ENCODE results near the gene PHKB. TPM values are rescaled to one million over a fixed set of nuclear protein-coding genes. Genes with fewer than 3 reads are reported as not detected.
"Not testable (repeated sequence)": the region's sequence is repeated elsewhere in the genome, so short reads cannot be mapped to it uniquely, and the experiment has no call there.

Gene PHKB
- total RNA-seq, 1 experiment from 2014 or later, result 83.4 TPM

DNA sequence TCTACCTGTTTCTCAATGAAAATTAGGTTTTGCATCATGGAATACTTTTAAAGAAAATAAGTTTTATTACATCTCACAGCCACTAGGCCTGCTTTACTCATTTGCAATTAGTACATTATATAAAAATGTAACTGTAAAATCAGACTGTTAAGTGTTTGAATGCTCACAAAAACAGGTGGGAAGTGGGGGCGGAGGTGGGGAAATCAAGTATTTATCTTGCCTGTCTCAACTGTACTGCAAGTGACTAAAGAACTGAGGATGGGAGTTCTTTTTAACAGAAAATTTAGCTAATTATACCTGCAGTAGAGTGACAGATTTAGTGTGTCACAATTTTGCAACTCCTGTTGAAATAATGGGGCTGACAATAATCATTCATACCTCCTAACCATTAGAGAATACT is 34.3 kb upstream of the PHKB start:
- H3K4me3 Mint-ChIP-seq (ENCODE audit: low read depth, unreplicated experiment), result no peak overlapping the region
- H3K36me3 Mint-ChIP-seq (ENCODE audit: insufficient read depth, unreplicated experiment), result peaks cover 8% of the 10 kb centered on the region
- H3K9me3 Mint-ChIP-seq (ENCODE audit: low read depth, unreplicated experiment), result no peaks in the 10 kb centered on the region
- H3K27me3 Mint-ChIP-seq (ENCODE audit: unreplicated experiment), result no peaks in the 10 kb centered on the region
- TF ChIP-seq, protein P1, sequence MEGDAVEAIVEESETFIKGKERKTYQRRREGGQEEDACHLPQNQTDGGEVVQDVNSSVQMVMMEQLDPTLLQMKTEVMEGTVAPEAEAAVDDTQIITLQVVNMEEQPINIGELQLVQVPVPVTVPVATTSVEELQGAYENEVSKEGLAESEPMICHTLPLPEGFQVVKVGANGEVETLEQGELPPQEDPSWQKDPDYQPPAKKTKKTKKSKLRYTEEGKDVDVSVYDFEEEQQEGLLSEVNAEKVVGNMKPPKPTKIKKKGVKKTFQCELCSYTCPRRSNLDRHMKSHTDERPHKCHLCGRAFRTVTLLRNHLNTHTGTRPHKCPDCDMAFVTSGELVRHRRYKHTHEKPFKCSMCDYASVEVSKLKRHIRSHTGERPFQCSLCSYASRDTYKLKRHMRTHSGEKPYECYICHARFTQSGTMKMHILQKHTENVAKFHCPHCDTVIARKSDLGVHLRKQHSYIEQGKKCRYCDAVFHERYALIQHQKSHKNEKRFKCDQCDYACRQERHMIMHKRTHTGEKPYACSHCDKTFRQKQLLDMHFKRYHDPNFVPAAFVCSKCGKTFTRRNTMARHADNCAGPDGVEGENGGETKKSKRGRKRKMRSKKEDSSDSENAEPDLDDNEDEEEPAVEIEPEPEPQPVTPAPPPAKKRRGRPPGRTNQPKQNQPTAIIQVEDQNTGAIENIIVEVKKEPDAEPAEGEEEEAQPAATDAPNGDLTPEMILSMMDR (IDR thresholded peaks at IDR 0.05; ENCODE audit: unreplicated experiment), result no peak
- H3K27ac Mint-ChIP-seq (ENCODE audit: unreplicated experiment), result no peak overlapping the region
- no TSS peak for BruUV-seq (replicated peaks)
- intact Hi-C loops (cut with micrococcal nuclease; ENCODE audit: unreplicated experiment), result no loop called here
- CTCF ChIA-PET, result no interaction called here
- no peaks in the 10 kb centered on the region for H3K4me1 Mint-ChIP-seq (ENCODE audit: low read depth, unreplicated experiment)
- no peak for DNase-seq

DNA sequence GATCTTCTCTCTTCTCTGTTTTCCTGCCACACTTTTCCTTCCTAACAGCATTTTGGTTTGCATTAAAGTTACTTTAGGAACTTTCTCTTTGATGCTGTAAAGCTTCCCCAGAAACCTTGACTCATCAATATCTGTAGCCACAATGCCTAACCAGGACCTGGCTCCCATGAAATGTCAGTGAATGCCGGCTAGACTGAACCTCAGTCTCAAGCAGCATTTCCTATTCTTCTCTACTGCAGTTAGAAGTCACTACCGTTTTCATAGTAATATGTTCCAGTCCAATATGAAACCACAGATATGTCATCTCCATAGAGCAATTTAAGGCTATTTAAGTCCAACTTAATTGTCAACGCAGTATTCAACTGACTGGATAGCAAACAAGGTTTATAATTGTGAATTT is 29.2 kb upstream of the PHKB start:
- CTCF ChIA-PET, result no interaction called here
- Mint-ChIP-seq H3K36me3 (ENCODE audit: insufficient read depth, unreplicated experiment) (peaks cover 8% of the 10 kb centered on the region), H3K27me3 (ENCODE audit: unreplicated experiment) (no peaks in the 10 kb centered on the region), H3K27ac (ENCODE audit: unreplicated experiment) (no peak overlapping the region), H3K4me1 (ENCODE audit: low read depth, unreplicated experiment) (no peaks in the 10 kb centered on the region), H3K4me3 (ENCODE audit: low read depth, unreplicated experiment) (no peak overlapping the region), H3K9me3 (ENCODE audit: low read depth, unreplicated experiment) (no peaks in the 10 kb centered on the region)
- BruUV-seq (replicated peaks), result no TSS peak
- TF ChIP-seq, protein P1 (IDR thresholded peaks at IDR 0.05; ENCODE audit: unreplicated experiment), result no peak
- no peak for DNase-seq
- intact Hi-C loops (cut with micrococcal nuclease; ENCODE audit: unreplicated experiment), result no loop called here

DNA sequence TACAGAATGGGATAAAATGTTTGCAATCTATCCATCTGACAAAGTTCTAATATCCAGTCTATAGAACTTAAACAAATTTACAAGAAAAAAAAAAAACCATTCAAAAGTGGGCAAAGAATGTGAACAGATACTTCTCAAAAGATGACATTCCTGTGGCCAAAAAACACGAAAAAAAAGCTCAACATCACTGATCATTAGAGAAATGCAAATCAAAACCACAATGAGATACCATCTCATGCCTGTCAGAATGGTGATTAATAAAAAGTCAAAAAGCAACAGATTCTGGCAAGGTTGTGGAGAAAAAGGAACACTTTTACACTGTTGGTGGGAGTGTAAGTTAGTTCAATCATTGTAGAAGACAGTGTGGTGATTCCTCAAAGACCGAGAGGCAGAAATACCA is 26.9 kb upstream of the PHKB start:
- H3K27ac Mint-ChIP-seq (ENCODE audit: unreplicated experiment); intact Hi-C loops (cut with micrococcal nuclease; ENCODE audit: unreplicated experiment); H3K36me3 Mint-ChIP-seq (ENCODE audit: insufficient read depth, unreplicated experiment); H3K4me3 Mint-ChIP-seq (ENCODE audit: low read depth, unreplicated experiment); DNase-seq; BruUV-seq (replicated peaks); H3K27me3 Mint-ChIP-seq (ENCODE audit: unreplicated experiment); H3K4me1 Mint-ChIP-seq (ENCODE audit: low read depth, unreplicated experiment); H3K9me3 Mint-ChIP-seq (ENCODE audit: low read depth, unreplicated experiment); CTCF ChIA-PET: not testable (repeated sequence)

DNA sequence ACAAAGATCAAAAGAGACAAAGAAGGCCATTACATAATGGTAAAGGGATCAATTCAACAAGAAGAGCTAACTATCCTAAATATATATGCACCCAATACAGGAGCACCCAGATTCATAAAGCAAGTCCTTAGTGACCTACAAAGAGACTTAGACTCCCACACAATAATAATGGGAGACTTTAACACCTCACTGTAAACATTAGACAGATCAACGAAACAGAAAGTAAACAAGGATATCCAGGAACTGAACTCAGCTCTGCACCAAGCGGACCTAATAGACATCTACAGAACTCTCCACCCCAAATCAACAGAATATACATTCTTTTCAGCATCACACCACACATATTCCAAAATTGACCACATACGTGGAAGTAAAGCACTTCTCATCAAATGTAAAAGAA is 21.1 kb upstream of the PHKB start:
- H3K9me3 Mint-ChIP-seq (ENCODE audit: low read depth, unreplicated experiment); H3K36me3 Mint-ChIP-seq (ENCODE audit: insufficient read depth, unreplicated experiment); H3K4me3 Mint-ChIP-seq (ENCODE audit: low read depth, unreplicated experiment); intact Hi-C loops (cut with micrococcal nuclease; ENCODE audit: unreplicated experiment); DNase-seq; H3K4me1 Mint-ChIP-seq (ENCODE audit: low read depth, unreplicated experiment); BruUV-seq (replicated peaks); H3K27me3 Mint-ChIP-seq (ENCODE audit: unreplicated experiment); CTCF ChIA-PET; H3K27ac Mint-ChIP-seq (ENCODE audit: unreplicated experiment): not testable (repeated sequence)

DNA sequence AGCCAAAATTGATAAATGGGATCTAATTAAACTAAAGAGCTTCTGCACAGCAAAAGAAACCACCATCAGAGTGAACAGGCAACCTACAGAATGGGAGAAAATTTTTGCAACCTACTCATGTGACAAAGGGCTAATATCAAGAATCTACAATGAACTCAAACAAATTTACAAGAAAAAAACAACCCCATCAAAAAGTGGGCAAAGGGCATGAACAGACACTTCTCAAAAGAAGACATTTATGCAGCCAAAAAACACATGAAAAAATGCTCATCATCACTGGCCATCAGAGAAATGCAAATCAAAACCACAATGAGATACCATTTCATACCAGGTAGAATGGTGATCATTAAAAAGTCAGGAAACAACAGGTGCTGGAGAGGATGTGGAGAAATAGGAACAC is 18.2 kb upstream of the PHKB start:
- intact Hi-C loops (cut with micrococcal nuclease; ENCODE audit: unreplicated experiment); H3K36me3 Mint-ChIP-seq (ENCODE audit: insufficient read depth, unreplicated experiment); H3K4me1 Mint-ChIP-seq (ENCODE audit: low read depth, unreplicated experiment): not testable (repeated sequence)

DNA sequence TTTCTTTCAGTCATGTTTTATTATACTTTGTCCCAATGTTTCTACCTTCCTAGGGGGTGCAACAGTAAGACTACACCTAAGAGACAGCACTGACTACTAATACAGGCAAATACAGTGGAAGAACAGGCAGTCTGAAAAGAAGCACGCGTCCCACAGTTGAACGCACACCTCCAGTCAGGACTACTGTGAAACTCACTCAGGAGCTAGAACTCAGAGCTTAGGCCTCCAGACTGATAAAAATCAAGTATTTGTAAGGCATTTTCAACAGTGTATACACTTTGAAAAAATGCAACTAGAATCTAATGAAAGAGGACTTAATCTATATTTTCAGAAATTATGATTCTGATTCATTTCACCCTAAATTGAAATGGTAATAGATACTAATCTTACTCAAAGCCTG is 14.7 kb upstream of the PHKB start:
- H3K4me3 Mint-ChIP-seq (ENCODE audit: low read depth, unreplicated experiment), result no peak overlapping the region
- H3K9me3 Mint-ChIP-seq (ENCODE audit: low read depth, unreplicated experiment), result peaks cover 2% of the 10 kb centered on the region
- CTCF ChIA-PET, result no interaction called here
- no TSS peak for BruUV-seq (replicated peaks)
- no peaks in the 10 kb centered on the region for H3K36me3 Mint-ChIP-seq (ENCODE audit: insufficient read depth, unreplicated experiment)
- peaks cover 8% of the 10 kb centered on the region for H3K4me1 Mint-ChIP-seq (ENCODE audit: low read depth, unreplicated experiment)
- TF ChIP-seq, protein P1 (IDR thresholded peaks at IDR 0.05; ENCODE audit: unreplicated experiment), result no peak
- no peak for DNase-seq
- no peaks in the 10 kb centered on the region for H3K27me3 Mint-ChIP-seq (ENCODE audit: unreplicated experiment)
- no peak overlapping the region for H3K27ac Mint-ChIP-seq (ENCODE audit: unreplicated experiment)
- intact Hi-C loops (cut with micrococcal nuclease; ENCODE audit: unreplicated experiment), result no loop called here

More for the DNA sequence above, 18.2 kb upstream of the PHKB start:
- H3K27ac Mint-ChIP-seq (ENCODE audit: unreplicated experiment); CTCF ChIA-PET; H3K27me3 Mint-ChIP-seq (ENCODE audit: unreplicated experiment); H3K4me3 Mint-ChIP-seq (ENCODE audit: low read depth, unreplicated experiment); H3K9me3 Mint-ChIP-seq (ENCODE audit: low read depth, unreplicated experiment); BruUV-seq (replicated peaks); DNase-seq: not testable (repeated sequence)

All from Calu3 (cell line).